GM12878 (cell line): Measurements from ENCODE around the gene WWP2. TPM values are rescaled to one million over a fixed set of nuclear protein-coding genes. Genes with fewer than 3 reads are reported as not detected.

Source experiments
- ATAC-seq: fragments of 200-7000 bp; cut with Tn5 transposase; 3 replicates; pipeline ENCODE4 v1.9.1; 2020; ENCODE audit warnings: mild to moderate bottlenecking, moderate library complexity
- BruUV-seq: library from RNA; stranded (reverse); fragments of 400-500 nt; replicated peaks from 2 replicates; lab custom pipeline; 2021; lab: Mats Ljungman, UMichigan
- CTCF ChIA-PET: fragments of 300-600 bp; sonication (Branson Sonifier 250); formaldehyde crosslinking; extraction: SDS; loops from one replicate; lab custom pipeline; 2021; ENCODE audit warnings: inconsistent platforms; lab: Yijun Ruan, JAX
- POLR2A ChIA-PET: fragments of 350-600 bp; formaldehyde crosslinking; extraction: SDS; loops from one replicate; lab custom pipeline; 2021; ENCODE audit warnings: inconsistent platforms; lab: Charles Lee
- RAD21 ChIA-PET: fragments of 300-600 bp; sonication (Branson Sonifier 250); formaldehyde crosslinking; loops from one replicate; lab custom pipeline; 2023; ENCODE audit warnings: antibody characterized with exemption; ENCODE audit not compliant: unreplicated experiment; lab: Charles Lee
- SMC1A ChIA-PET: fragments of 300-600 bp; sonication (Branson Sonifier 250); formaldehyde crosslinking; loops from one replicate; lab custom pipeline; 2023; ENCODE audit not compliant: unreplicated experiment, uncharacterized antibody; lab: Charles Lee
- DNase-seq: peaks from one replicate; pipeline ENCODE4 v3.0.0-alpha.2; 2011; ENCODE audit warnings: low read depth, low spot score
- FAIRE-seq: peaks from 3 replicates; lab custom pipeline; 2011; peaks lifted over from hg19 to GRCh38; lab: Jason Lieb, UNC
- H2AFZ ChIP-seq: 2 replicates; pipeline ENCODE4 v1.6.0; 2011; ENCODE audit warnings: low read depth, low read length, control low read depth; ENCODE audit not compliant: control insufficient read depth
- H3K27ac ChIP-seq: 2 replicates; pipeline ENCODE4 v1.5.1; 2011; ENCODE audit warnings: control low read depth; ENCODE audit not compliant: control insufficient read depth, insufficient read depth
- H3K27me3 ChIP-seq, 2 experiments: replicated peaks in 1 of 2; 2 replicates each; pipeline versions ENCODE4 v1.6.0 to v1.6.1; 2011; ENCODE audit warnings: low read length in 1 of 2; ENCODE audit not compliant: control insufficient read depth in 2 of 2, insufficient read depth in 2 of 2
- H3K36me3 ChIP-seq, 2 experiments: 2 replicates each; pipeline ENCODE4 v1.5.1; 2011; ENCODE audit warnings: low read length in 1 of 2; ENCODE audit not compliant: control insufficient read depth in 2 of 2, insufficient read depth in 2 of 2
- H3K4me1 ChIP-seq: 2 replicates; pipeline ENCODE4 v1.6.1; 2011; ENCODE audit warnings: mild to moderate bottlenecking, low read length, moderate library complexity, mixed read lengths; ENCODE audit not compliant: control insufficient read depth, insufficient read depth
- H3K4me2 ChIP-seq: 2 replicates; pipeline ENCODE4 v1.6.0; 2011; ENCODE audit warnings: control low read depth; ENCODE audit not compliant: control insufficient read depth, insufficient read depth
- H3K4me3 ChIP-seq: fragments of 200-600 bp; sonication (generic); 2 replicates; pipeline ENCODE4 v1.5.1; 2016
- H3K79me2 ChIP-seq: 2 replicates; pipeline ENCODE4 v1.6.0; 2011; ENCODE audit warnings: low read length; ENCODE audit not compliant: control insufficient read depth, insufficient read depth
- H3K9ac ChIP-seq: 2 replicates; pipeline ENCODE4 v1.8.0; 2011; ENCODE audit warnings: low read length, control low read depth, mixed read lengths; ENCODE audit not compliant: control insufficient read depth, insufficient read depth
- H3K9me3 ChIP-seq: replicated peaks from 3 replicates; pipeline ENCODE4 v1.5.1; 2011; ENCODE audit warnings: mild to moderate bottlenecking, low read length; ENCODE audit not compliant: control insufficient read depth, insufficient read depth
- H4K20me1 ChIP-seq: 2 replicates; pipeline ENCODE4 v1.6.0; 2011; ENCODE audit not compliant: control insufficient read depth, insufficient read depth
- BCL11A ChIP-seq: IDR thresholded peaks from 2 replicates; pipeline ENCODE4 v1.6.1; 2011; ENCODE audit warnings: low read depth, low read length
- CHD4 ChIP-seq: fragments of 200-600 bp; sonication (generic); IDR thresholded peaks from 2 replicates; pipeline ENCODE4 v1.6.1; 2016; ENCODE audit warnings: mild to moderate bottlenecking
- E2F4 ChIP-seq: IDR thresholded peaks from 2 replicates; pipeline ENCODE4 v1.6.1; 2012; ENCODE audit warnings: low read depth, low read length, improper control_type of control experiment
- JUND ChIP-seq: IDR thresholded peaks from 2 replicates; pipeline ENCODE4 v1.6.1; 2012; ENCODE audit warnings: low read depth, mild to moderate bottlenecking, low read length, improper control_type of control experiment, moderate library complexity
- WGBS: methylation state at CpG from one replicate; pipeline ENCODE4 v1.1.6; 2016; ENCODE audit warnings: low lambda C conversion rate; ENCODE audit not compliant: insufficient replicate concordance, insufficient coverage; ENCODE audit errors: missing lambda C conversion rate; 5-methylcytosine and 5-hydroxymethylcytosine counted together
- in situ Hi-C: fragments of 300-500 bp; cut with MboI; formaldehyde crosslinking; loops from 9 replicates; pipeline ENCODE4 v1.14.3; 2018; ENCODE audit warnings: mixed read lengths
- intact Hi-C: fragments of 100-400 bp; cut with micrococcal nuclease; formaldehyde crosslinking; loops from one replicate; pipeline ENCODE4 v1.14.2; 2022; ENCODE audit not compliant: unreplicated experiment
- polyA plus RNA-seq, 11 experiments: library from polyadenylated mRNA; depleted of rRNA in 4 of 11; unstranded in 6 of 11; stranded (reverse) in 5 of 11; fragments of >200 nt; fragmentation: Nextera tagmentation in 4 of 11; fragmentation: Illumina TruSeq in 1 of 11; extraction: Ambion mirVana in 4 of 11; extraction: Trizol in 1 of 11; gene quantifications; 1 replicate in 1 of 11; 2 replicates in 10 of 11; pipeline versions ENCODE4 v1.2.1 to v1.2.3, GENCODE V29; 2011 to 2016; ENCODE audit warnings: inconsistent platforms in 2 of 11, missing spikeins in 2 of 11, low read depth in 1 of 11
- total RNA-seq, 4 experiments: library from RNA; depleted of rRNA in 3 of 4; stranded (reverse); fragments of >200 nt in 3 of 4; fragmentation: Illumina TruSeq in 1 of 4; extraction: Trizol in 1 of 4; gene quantifications; 2 replicates each; pipeline versions ENCODE4 v1.2.1 to v1.2.3, GENCODE V29; 2013 to 2021
- TF ChIP-seq, protein P1 (sequence below): fragments of 450-650 bp; IDR thresholded peaks from 2 replicates; pipeline ENCODE4 v1.6.1; 2017; ENCODE audit warnings: mild to moderate bottlenecking, moderate library complexity
- TF ChIP-seq, protein P2 (sequence below): fragments of 450-650 bp; IDR thresholded peaks from 2 replicates; pipeline ENCODE4 v1.6.1; 2017; ENCODE audit warnings: antibody characterized with exemption, mild to moderate bottlenecking, moderate library complexity

WWP2 gene
- total and polyA plus RNA-seq, 10 of the 15 experiments (the other 5 are each of a cell fraction or from before 2014, with no cell fraction given): 2.8 to 47.0 (median 23.8) TPM

- TF ChIP-seq, protein P1, sequence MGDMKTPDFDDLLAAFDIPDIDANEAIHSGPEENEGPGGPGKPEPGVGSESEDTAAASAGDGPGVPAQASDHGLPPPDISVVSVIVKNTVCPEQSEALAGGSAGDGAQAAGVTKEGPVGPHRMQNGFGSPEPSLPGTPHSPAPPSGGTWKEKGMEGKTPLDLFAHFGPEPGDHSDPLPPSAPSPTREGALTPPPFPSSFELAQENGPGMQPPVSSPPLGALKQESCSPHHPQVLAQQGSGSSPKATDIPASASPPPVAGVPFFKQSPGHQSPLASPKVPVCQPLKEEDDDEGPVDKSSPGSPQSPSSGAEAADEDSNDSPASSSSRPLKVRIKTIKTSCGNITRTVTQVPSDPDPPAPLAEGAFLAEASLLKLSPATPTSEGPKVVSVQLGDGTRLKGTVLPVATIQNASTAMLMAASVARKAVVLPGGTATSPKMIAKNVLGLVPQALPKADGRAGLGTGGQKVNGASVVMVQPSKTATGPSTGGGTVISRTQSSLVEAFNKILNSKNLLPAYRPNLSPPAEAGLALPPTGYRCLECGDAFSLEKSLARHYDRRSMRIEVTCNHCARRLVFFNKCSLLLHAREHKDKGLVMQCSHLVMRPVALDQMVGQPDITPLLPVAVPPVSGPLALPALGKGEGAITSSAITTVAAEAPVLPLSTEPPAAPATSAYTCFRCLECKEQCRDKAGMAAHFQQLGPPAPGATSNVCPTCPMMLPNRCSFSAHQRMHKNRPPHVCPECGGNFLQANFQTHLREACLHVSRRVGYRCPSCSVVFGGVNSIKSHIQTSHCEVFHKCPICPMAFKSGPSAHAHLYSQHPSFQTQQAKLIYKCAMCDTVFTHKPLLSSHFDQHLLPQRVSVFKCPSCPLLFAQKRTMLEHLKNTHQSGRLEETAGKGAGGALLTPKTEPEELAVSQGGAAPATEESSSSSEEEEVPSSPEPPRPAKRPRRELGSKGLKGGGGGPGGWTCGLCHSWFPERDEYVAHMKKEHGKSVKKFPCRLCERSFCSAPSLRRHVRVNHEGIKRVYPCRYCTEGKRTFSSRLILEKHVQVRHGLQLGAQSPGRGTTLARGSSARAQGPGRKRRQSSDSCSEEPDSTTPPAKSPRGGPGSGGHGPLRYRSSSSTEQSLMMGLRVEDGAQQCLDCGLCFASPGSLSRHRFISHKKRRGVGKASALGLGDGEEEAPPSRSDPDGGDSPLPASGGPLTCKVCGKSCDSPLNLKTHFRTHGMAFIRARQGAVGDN: no peak
Observed at GRCh38 chr16:69718111-69718764, 43.9 kb upstream of the WWP2 start (continued).

GRCh38 chr16:69720822-69721430, 41.2 kb upstream of the WWP2 start:
- FAIRE-seq (no peak), DNase-seq (no peak), ATAC-seq (no peak)
- ChIA-PET CTCF (interaction anchor here (0.7 to 8.2 kb wide), 3 partner anchors 10 to 33 kb away, joined by 4 to 68 read pairs (median 42); partner anchors contain the start of gene NOB1), RAD21 (interaction anchor here (1.6 kb wide), 1 partner anchor 33 kb away, joined by 3 read pairs; the partner anchor contains the start of gene NOB1), POLR2A (interaction anchor here (0.6 to 0.9 kb wide), 3 partner anchors 34 to 325 kb away, joined by 3 to 5 read pairs (median 3); partner anchors contain the start of genes NOB1 and WWP2), SMC1A (interaction anchor here (1.0 to 1.3 kb wide), 2 partner anchors 18 to 205 kb away, joined by 3 to 4 read pairs; no protein-coding TSS in a partner anchor)
- H3K9ac ChIP-seq: no peak overlapping the region
- H3K9me3 ChIP-seq: no peaks in the 10 kb centered on the region; the same call in 2 of the 3 replicates
- H4K20me1 ChIP-seq: no peaks in the 10 kb centered on the region
- no peak overlapping the region for H3K4me2 ChIP-seq
- intact Hi-C loops: no loop called here
- TF ChIP-seq, protein P2, sequence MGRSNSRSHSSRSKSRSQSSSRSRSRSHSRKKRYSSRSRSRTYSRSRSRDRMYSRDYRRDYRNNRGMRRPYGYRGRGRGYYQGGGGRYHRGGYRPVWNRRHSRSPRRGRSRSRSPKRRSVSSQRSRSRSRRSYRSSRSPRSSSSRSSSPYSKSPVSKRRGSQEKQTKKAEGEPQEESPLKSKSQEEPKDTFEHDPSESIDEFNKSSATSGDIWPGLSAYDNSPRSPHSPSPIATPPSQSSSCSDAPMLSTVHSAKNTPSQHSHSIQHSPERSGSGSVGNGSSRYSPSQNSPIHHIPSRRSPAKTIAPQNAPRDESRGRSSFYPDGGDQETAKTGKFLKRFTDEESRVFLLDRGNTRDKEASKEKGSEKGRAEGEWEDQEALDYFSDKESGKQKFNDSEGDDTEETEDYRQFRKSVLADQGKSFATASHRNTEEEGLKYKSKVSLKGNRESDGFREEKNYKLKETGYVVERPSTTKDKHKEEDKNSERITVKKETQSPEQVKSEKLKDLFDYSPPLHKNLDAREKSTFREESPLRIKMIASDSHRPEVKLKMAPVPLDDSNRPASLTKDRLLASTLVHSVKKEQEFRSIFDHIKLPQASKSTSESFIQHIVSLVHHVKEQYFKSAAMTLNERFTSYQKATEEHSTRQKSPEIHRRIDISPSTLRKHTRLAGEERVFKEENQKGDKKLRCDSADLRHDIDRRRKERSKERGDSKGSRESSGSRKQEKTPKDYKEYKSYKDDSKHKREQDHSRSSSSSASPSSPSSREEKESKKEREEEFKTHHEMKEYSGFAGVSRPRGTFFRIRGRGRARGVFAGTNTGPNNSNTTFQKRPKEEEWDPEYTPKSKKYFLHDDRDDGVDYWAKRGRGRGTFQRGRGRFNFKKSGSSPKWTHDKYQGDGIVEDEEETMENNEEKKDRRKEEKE: no peak
- TF ChIP-seq BCL11A (no peak), E2F4 (no peak), CHD4 (no peak), JUND (no peak)
- no peaks in the 10 kb centered on the region; the same call in none of the 2 replicates for H3K4me1 ChIP-seq
- no peaks in the 10 kb centered on the region for H3K27me3 ChIP-seq
- BruUV-seq: no TSS peak
- peaks cover 4% of the 10 kb centered on the region for H3K79me2 ChIP-seq
- 95% methylated on average over 10 of the region's 10 CpGs for WGBS
- H3K36me3 ChIP-seq: no peaks in the 10 kb centered on the region
- no peak overlapping the region for H2AFZ ChIP-seq
- H3K4me3 ChIP-seq: no peak overlapping the region
- no peak overlapping the region for H3K27ac ChIP-seq
- in situ Hi-C loops: no loop called here
